A549 (cell line): Measurements from ENCODE around the gene SLAIN2. TPM values are rescaled to one million over a fixed set of nuclear protein-coding genes. Genes with fewer than 3 reads are reported as not detected.

Source experiments
- ATAC-seq, 2 experiments: fragments of 200-7000 bp in 1 of 2; fragments of >200 bp in 1 of 2; cut with Nextera tagmentation in 1 of 2; cut with Tn5 transposase in 1 of 2; 3 replicates each; pipeline versions ENCODE4 v1.8.0 to v1.9.1; 2018 to 2020; ENCODE audit warnings: mild to moderate bottlenecking in 1 of 2, moderate library complexity in 1 of 2
- CTCF ChIA-PET: fragments of 300-600 bp; sonication (Branson Sonifier 250); formaldehyde crosslinking; extraction: SDS; loops from one replicate; lab custom pipeline; 2021; ENCODE audit warnings: antibody characterized with exemption, inconsistent platforms; lab: Yijun Ruan, JAX
- POLR2A ChIA-PET: fragments of 350-600 bp; formaldehyde crosslinking; extraction: SDS; loops from one replicate; lab custom pipeline; 2021; ENCODE audit warnings: antibody characterized with exemption, inconsistent platforms; lab: Yijun Ruan, JAX
- DNase-seq, 2 experiments: peaks; one replicate each; pipeline versions ENCODE4 v3.0.0 to v3.0.0-alpha.2; 2011 to 2016; ENCODE audit warnings: low read depth in 1 of 2, low spot score in 1 of 2
- FAIRE-seq: peaks from 2 replicates; lab custom pipeline; 2011; peaks lifted over from hg19 to GRCh38; lab: Jason Lieb, UNC
- H3K27ac ChIP-seq, 2 experiments: fragments of >200 bp; sonication (Bioruptor Twin); formaldehyde crosslinking; 3 replicates each; pipeline ENCODE4 v1.5.1; 2016 to 2017
- H3K4me1 ChIP-seq: fragments of >200 bp; sonication (Bioruptor Twin); formaldehyde crosslinking; 3 replicates; pipeline ENCODE4 v1.6.1; 2016
- H3K4me2 ChIP-seq: fragments of >200 bp; sonication (Bioruptor Twin); formaldehyde crosslinking; 3 replicates; pipeline ENCODE4 v1.6.1; 2016
- H3K4me3 ChIP-seq: fragments of >200 bp; sonication (Bioruptor Twin); formaldehyde crosslinking; 3 replicates; pipeline ENCODE4 v1.5.1; 2016
- H3K9me3 ChIP-seq: fragments of >200 bp; sonication (Bioruptor Twin); formaldehyde crosslinking; 3 replicates; pipeline ENCODE4 v1.6.1; 2016
- CBX2 ChIP-seq: fragments of 200-600 bp; sonication (generic); IDR thresholded peaks from 2 replicates; pipeline ENCODE4 v1.6.1; 2016; ENCODE audit warnings: low read depth, mild to moderate bottlenecking, borderline replicate concordance
- CBX8 ChIP-seq: fragments of 200-600 bp; sonication (generic); IDR thresholded peaks from 2 replicates; pipeline ENCODE4 v1.6.1; 2016
- EHMT2 ChIP-seq: fragments of 200-600 bp; sonication (generic); IDR thresholded peaks from 2 replicates; pipeline ENCODE4 v1.6.1; 2016; ENCODE audit warnings: antibody characterized with exemption, low read depth, mild to moderate bottlenecking, moderate library complexity
- ELK1 ChIP-seq: fragments of 150-350 bp; IDR thresholded peaks from 2 replicates; pipeline ENCODE4 v1.6.1; 2014; ENCODE audit warnings: low read depth, mild to moderate bottlenecking, low read length
- EP300 ChIP-seq, 2 experiments: fragments of >200 bp; sonication (Bioruptor Twin); formaldehyde crosslinking; IDR thresholded peaks; 2 replicates in 1 of 2; 3 replicates in 1 of 2; pipeline ENCODE4 v1.6.1; 2016 to 2017
- ESRRA ChIP-seq: fragments of 150-350 bp; IDR thresholded peaks from 2 replicates; pipeline ENCODE4 v1.6.1; 2014; ENCODE audit warnings: mild to moderate bottlenecking, low read length, borderline replicate concordance
- FOSL2 ChIP-seq, 2 experiments: fragments of 450-650 bp in 1 of 2; fragments of >200 bp in 1 of 2; sonication (Bioruptor Twin) in 1 of 2; formaldehyde crosslinking; IDR thresholded peaks; 2 replicates each; pipeline versions ENCODE4 v1.5.0 to v1.6.1; 2016 to 2020; ENCODE audit warnings: mild to moderate bottlenecking in 1 of 2, moderate library complexity in 1 of 2
- GATA3 ChIP-seq: IDR thresholded peaks from 2 replicates; pipeline ENCODE4 v1.6.1; 2012; ENCODE audit warnings: borderline replicate concordance
- JUNB ChIP-seq: fragments of >200 bp; sonication (Bioruptor Twin); formaldehyde crosslinking; IDR thresholded peaks from 2 replicates; pipeline ENCODE4 v1.6.1; 2016
- KDM1A ChIP-seq: fragments of 200-600 bp; sonication (generic); IDR thresholded peaks from 2 replicates; pipeline ENCODE4 v1.6.1; 2016; ENCODE audit warnings: low read depth, mild to moderate bottlenecking
- MAZ ChIP-seq: fragments of 150-350 bp; IDR thresholded peaks from 2 replicates; pipeline ENCODE4 v1.6.1; 2014; ENCODE audit warnings: antibody characterized with exemption, low read depth, low read length, borderline replicate concordance
- MYC ChIP-seq: IDR thresholded peaks from 2 replicates; pipeline ENCODE4 v1.6.1; 2012; ENCODE audit warnings: mild to moderate bottlenecking, inconsistent platforms, low read length, improper control_type of control experiment, borderline replicate concordance
- NPAS2 ChIP-seq: fragments of 250-450 bp; sonication (Bioruptor Pico); IDR thresholded peaks from 2 replicates; pipeline ENCODE4 v1.8.0; 2022; ENCODE audit warnings: mild to moderate bottlenecking, moderate library complexity, borderline replicate concordance
- RARB ChIP-seq: fragments of 250-450 bp; sonication (Bioruptor Pico); IDR thresholded peaks from 2 replicates; pipeline ENCODE4 v1.8.0; 2021; ENCODE audit warnings: mild to moderate bottlenecking, moderate library complexity
- RCOR1 ChIP-seq: fragments of 150-350 bp; IDR thresholded peaks from 2 replicates; pipeline ENCODE4 v1.6.1; 2014; ENCODE audit warnings: antibody characterized with exemption, low read length, low read depth
- RNF2 ChIP-seq: fragments of 200-600 bp; sonication (generic); IDR thresholded peaks from 2 replicates; pipeline ENCODE4 v1.6.1; 2016; ENCODE audit warnings: low read depth, mild to moderate bottlenecking, antibody characterized with exemption, moderate library complexity, borderline replicate concordance
- SMC3 ChIP-seq: fragments of >200 bp; sonication (Bioruptor Twin); formaldehyde crosslinking; IDR thresholded peaks from 3 replicates; pipeline ENCODE4 v1.6.1; 2018; ENCODE audit warnings: inconsistent platforms
- SREBF2 ChIP-seq: fragments of 450-650 bp; IDR thresholded peaks from 2 replicates; pipeline ENCODE4 v1.6.1; 2014; ENCODE audit warnings: mild to moderate bottlenecking, moderate library complexity
- TFCP2L1 ChIP-seq: fragments of 250-450 bp; sonication (Bioruptor Pico); IDR thresholded peaks from 2 replicates; pipeline ENCODE4 v1.5.0; 2021; ENCODE audit warnings: mild to moderate bottlenecking
- WGBS: methylation state at CpG from one replicate; pipeline ENCODE4 v1.1.6; 2017; ENCODE audit errors: missing lambda C conversion rate; 5-methylcytosine and 5-hydroxymethylcytosine counted together
- polyA plus RNA-seq, 4 experiments: library from polyadenylated mRNA; depleted of rRNA in 3 of 4; stranded (reverse); fragments of >200 nt; fragmentation: RNase III in 1 of 4; extraction: RNeasy Plus Mini Kit Qiagen cat#74134 plus additional on column Dnase treatment in 1 of 4; gene quantifications; 2 replicates in 3 of 4; 3 replicates in 1 of 4; pipeline ENCODE4 v1.2.3, GENCODE V29; 2011 to 2017
- TF ChIP-seq, protein P1 (sequence below): IDR thresholded peaks from 2 replicates; pipeline ENCODE4 v1.6.1; 2012; ENCODE audit warnings: low read depth, borderline replicate concordance
- TF ChIP-seq, protein P2 (sequence below): fragments of >200 bp; sonication (Bioruptor Twin); formaldehyde crosslinking; IDR thresholded peaks from 2 replicates; pipeline ENCODE4 v1.6.1; 2016
- TF ChIP-seq, protein P3 (sequence below): fragments of 250-450 bp; sonication (Bioruptor Pico); IDR thresholded peaks from 2 replicates; pipeline ENCODE4 v1.5.0; 2021; ENCODE audit warnings: mild to moderate bottlenecking, moderate library complexity, borderline replicate concordance

The SLAIN2 gene
- polyA plus RNA-seq, 2 of the 4 experiments (the other 2 are of a cell fraction), result 14.4 to 14.6 TPM

GRCh38 chr4:48329193-48329592 lies 12.1 kb upstream of the SLAIN2 start:
- 0% methylated on average over 1 of the region's 1 CpG for WGBS
- peaks cover 40% of the 10 kb centered on the region for H3K4me1 ChIP-seq
- no peak overlapping the region for H3K4me3 ChIP-seq
- peak overlapping the region; percentile 73 for H3K4me2 ChIP-seq
- CTCF ChIA-PET, result interaction anchor here (2.2 kb wide), 1 partner anchor 11 kb away, joined by 6 read pairs; no protein-coding TSS in a partner anchor
- no peaks in the 10 kb centered on the region for H3K9me3 ChIP-seq
- peak overlapping the region; percentile 51 to 66; a peak in 5 of 6 replicates for H3K27ac ChIP-seq
- TF ChIP-seq MAZ (no peak), GATA3 (0 out of 2 replicates have a peak, but pooled peaks have one; percentile 45), JUNB (no peak)
- TF ChIP-seq, protein P1, sequence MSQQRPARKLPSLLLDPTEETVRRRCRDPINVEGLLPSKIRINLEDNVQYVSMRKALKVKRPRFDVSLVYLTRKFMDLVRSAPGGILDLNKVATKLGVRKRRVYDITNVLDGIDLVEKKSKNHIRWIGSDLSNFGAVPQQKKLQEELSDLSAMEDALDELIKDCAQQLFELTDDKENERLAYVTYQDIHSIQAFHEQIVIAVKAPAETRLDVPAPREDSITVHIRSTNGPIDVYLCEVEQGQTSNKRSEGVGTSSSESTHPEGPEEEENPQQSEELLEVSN, result no peak
- DNase-seq (peak in 1 of 2 experiments; percentile 26), ATAC-seq (peak in 1 of 2 experiments; percentile 60; a peak in 3 of 6 replicates), FAIRE-seq (no peak)
- POLR2A ChIA-PET, result interaction anchor here (1.2 kb wide), 1 partner anchor 11 kb away, joined by 4 read pairs; no protein-coding TSS in a partner anchor

DNA sequence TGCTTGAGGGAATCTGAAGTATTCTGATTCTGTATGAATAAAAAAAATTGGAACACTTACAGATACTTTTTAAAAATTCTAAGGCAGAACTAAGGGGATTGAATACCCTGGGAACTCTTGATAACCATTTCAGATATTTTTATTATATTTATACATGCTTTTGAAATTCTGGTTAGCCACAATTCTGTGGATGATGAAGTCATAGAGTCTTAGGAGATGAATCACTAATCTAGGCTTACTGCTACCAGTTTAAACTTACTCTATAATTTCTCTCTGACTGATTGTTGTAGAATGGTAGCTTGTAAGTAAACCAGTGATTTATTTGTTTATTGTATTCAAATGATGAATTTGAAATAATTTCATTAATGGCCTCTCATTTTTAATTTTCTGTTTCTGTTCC lies 11.4 kb upstream of the SLAIN2 start:
- peak overlapping the region in 1 of 2 experiments; percentile 44; a peak in 3 of 6 replicates for H3K27ac ChIP-seq
- DNase-seq (peak in 1 of 2 experiments; percentile 19), ATAC-seq (peak in 1 of 2 experiments; percentile 66; a peak in 2 of 6 replicates), FAIRE-seq (no peak)
- H3K4me1 ChIP-seq, result peaks cover 40% of the 10 kb centered on the region
- peak overlapping the region; percentile 73 for H3K4me2 ChIP-seq
- CTCF ChIA-PET, result no interaction called here
- H3K9me3 ChIP-seq, result no peaks in the 10 kb centered on the region
- peak; percentile 46; the same call in 1 of the 2 replicates for TF ChIP-seq FOSL2 (IDR thresholded peaks at IDR 0.05)
- TF ChIP-seq FOSL2 (CRISPR knock-in tag; IDR thresholded peaks at IDR 0.05), result peak; percentile 44; the same call in 1 of the 2 replicates
- TF ChIP-seq, protein P2, sequence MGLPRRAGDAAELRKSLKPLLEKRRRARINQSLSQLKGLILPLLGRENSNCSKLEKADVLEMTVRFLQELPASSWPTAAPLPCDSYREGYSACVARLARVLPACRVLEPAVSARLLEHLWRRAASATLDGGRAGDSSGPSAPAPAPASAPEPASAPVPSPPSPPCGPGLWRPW, result no peak
- TF ChIP-seq SREBF2, result no peak
- POLR2A ChIA-PET, result interaction anchor here (1.2 kb wide), 1 partner anchor 10 kb away, joined by 4 read pairs; no protein-coding TSS in a partner anchor
- no peak overlapping the region for H3K4me3 ChIP-seq

- no peak overlapping the region for H3K4me3 ChIP-seq
- peaks cover 40% of the 10 kb centered on the region for H3K4me1 ChIP-seq
- POLR2A ChIA-PET, result no interaction called here
- no peak for FAIRE-seq
- TF ChIP-seq CBX2 (no peak), CBX8 (no peak), RCOR1 (no peak), MYC (no peak), TFCP2L1 (CRISPR knock-in tag) (no peak), EHMT2 (no peak), SREBF2 (no peak), SMC3 (no peak), EP300 (IDR thresholded peaks at IDR 0.05) (no peak), ESRRA (no peak)
- TF ChIP-seq, protein P1, result no peak
- TF ChIP-seq, all 56 proteins: peak for 0
- 86% methylated on average over 6 of the region's 9 CpGs for WGBS
- ATAC-seq (peak in 1 of 2 experiments; percentile 64; a peak in 3 of 6 replicates), DNase-seq (no peak)
- Histone ChIP-seq H3K27ac (peak overlapping the region; percentile 10 to 30; a peak in 4 of 6 replicates), H3K9me3 (no peaks in the 10 kb centered on the region), H3K4me2 (peak overlapping the region; percentile 35; the same call in 2 of the 3 replicates)
- CTCF ChIA-PET, result no interaction called here
Observed at GRCh38 chr4:48331577-48332330, 9.6 kb upstream of the SLAIN2 start.

GRCh38 chr4:48332661-48333060 lies 8.7 kb upstream of the SLAIN2 start:
- Histone ChIP-seq H3K9me3 (no peaks in the 10 kb centered on the region), H3K4me3 (no peak overlapping the region), H3K4me2 (no peak overlapping the region), H3K4me1 (peaks cover 40% of the 10 kb centered on the region), H3K27ac (peak overlapping the region in 1 of 2 experiments; percentile 10; a peak in 1 of 6 replicates)
- TF ChIP-seq ESRRA (no peak), NPAS2 (CRISPR knock-in tag) (no peak), CBX2 (no peak), JUNB (no peak), EP300 (IDR thresholded peaks at IDR 0.05) (no peak), RARB (CRISPR knock-in tag) (no peak), GATA3 (no peak), RNF2 (no peak), KDM1A (no peak), ELK1 (no peak)
- TF ChIP-seq, protein P3, sequence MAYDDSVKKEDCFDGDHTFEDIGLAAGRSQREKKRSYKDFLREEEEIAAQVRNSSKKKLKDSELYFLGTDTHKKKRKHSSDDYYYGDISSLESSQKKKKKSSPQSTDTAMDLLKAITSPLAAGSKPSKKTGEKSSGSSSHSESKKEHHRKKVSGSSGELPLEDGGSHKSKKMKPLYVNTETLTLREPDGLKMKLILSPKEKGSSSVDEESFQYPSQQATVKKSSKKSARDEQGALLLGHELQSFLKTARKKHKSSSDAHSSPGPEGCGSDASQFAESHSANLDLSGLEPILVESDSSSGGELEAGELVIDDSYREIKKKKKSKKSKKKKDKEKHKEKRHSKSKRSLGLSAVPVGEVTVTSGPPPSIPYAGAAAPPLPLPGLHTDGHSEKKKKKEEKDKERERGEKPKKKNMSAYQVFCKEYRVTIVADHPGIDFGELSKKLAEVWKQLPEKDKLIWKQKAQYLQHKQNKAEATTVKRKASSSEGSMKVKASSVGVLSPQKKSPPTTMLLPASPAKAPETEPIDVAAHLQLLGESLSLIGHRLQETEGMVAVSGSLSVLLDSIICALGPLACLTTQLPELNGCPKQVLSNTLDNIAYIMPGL (CRISPR knock-in tag), result no peak
- no peak for DNase-seq
- ChIA-PET POLR2A (interaction anchor here (0.9 kb wide), 1 partner anchor 9 kb away, joined by 3 read pairs; the partner anchor contains the start of gene SLAIN2), CTCF (no interaction called here)
- WGBS, result 85% methylated on average over 5 of the region's 5 CpGs
- FAIRE-seq, result no peak
- no peak for ATAC-seq
